Tibial nerve (tissue), 4 donors: ENCODE measurements around the gene RFX6.

Experiments
- EP300 ChIP-seq, 2 donors: sonication (generic); formaldehyde crosslinking; IDR thresholded peaks; one replicate each; pipeline ENCODE4 v1.6.1; 2017; ENCODE audit warnings: antibody characterized with exemption in 2 of 2, mild to moderate bottlenecking in 1 of 2
- POLR2A ChIP-seq, 2 donors: fragments of 450-650 bp; IDR thresholded peaks; one replicate each; pipeline ENCODE4 v1.6.1; 2017; ENCODE audit warnings: antibody characterized with exemption in 2 of 2, mild to moderate bottlenecking in 2 of 2, moderate library complexity in 2 of 2
- TF ChIP-seq, protein P1 (sequence below), 5 experiments: fragments of 200-600 bp in 3 of 5; fragments of 450-650 bp in 2 of 5; sonication (generic) in 3 of 5; IDR thresholded peaks; one replicate each; pipeline ENCODE4 v1.5.1; 2016 to 2019; ENCODE audit warnings: antibody characterized with exemption in 5 of 5, mild to moderate bottlenecking in 3 of 5, moderate library complexity in 2 of 5

DNA sequence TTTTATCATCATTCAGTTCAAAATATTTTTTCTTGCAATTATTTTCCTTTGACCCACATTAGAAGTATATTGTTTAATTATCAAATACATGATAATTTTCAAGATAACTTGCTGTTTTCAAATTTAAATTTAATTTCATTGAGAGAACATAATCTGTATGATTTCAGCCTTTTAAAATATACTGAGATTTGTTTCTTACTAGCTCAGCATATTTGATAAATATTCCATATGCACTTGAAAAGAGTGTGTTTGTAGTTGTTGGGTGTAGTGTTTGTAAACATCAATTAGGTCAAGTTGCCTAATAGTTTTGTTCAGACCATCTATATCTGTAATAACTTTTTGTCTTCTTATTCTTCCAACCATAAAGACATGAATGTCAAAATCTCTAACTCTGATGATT lies 19.0 kb upstream of the RFX6 start:
- TF ChIP-seq, protein P1, sequence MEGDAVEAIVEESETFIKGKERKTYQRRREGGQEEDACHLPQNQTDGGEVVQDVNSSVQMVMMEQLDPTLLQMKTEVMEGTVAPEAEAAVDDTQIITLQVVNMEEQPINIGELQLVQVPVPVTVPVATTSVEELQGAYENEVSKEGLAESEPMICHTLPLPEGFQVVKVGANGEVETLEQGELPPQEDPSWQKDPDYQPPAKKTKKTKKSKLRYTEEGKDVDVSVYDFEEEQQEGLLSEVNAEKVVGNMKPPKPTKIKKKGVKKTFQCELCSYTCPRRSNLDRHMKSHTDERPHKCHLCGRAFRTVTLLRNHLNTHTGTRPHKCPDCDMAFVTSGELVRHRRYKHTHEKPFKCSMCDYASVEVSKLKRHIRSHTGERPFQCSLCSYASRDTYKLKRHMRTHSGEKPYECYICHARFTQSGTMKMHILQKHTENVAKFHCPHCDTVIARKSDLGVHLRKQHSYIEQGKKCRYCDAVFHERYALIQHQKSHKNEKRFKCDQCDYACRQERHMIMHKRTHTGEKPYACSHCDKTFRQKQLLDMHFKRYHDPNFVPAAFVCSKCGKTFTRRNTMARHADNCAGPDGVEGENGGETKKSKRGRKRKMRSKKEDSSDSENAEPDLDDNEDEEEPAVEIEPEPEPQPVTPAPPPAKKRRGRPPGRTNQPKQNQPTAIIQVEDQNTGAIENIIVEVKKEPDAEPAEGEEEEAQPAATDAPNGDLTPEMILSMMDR (IDR thresholded peaks at IDR 0.05): no peak
- TF ChIP-seq EP300 (IDR thresholded peaks at IDR 0.05): no peak
- no peak for TF ChIP-seq POLR2A (IDR thresholded peaks at IDR 0.05)
